ENCODE data around the gene CPSF2.
A peak's percentile ranks its signal among the peaks of the same experiment; 100 is the strongest.

CPSF2 gene

GRCh38 chr14:92106143-92106926 lies 15.4 kb upstream of the CPSF2 start, which contains the start of gene ATXN3:
Gene ATXN3, minus strand, starts transcription at chr14:92106582. Its CDS starts 30 bp downstream, at chr14:92106552.
- Histone ChIP-seq H3K27ac (ENCODE audit: low read length) (peak within 1 kb of the TSS; percentile 54), H3K9me3 (ENCODE audit: insufficient read depth, low read length) (no peaks in the 10 kb centered on the region), H3K4me3 (ENCODE audit: low read length) (peak within 1 kb of the TSS; percentile 91), H3K9ac (ENCODE audit: low read length) (peak within 1 kb of the TSS; percentile 80), H3K4me1 (ENCODE audit: low read length) (peaks cover 23% of the 10 kb centered on the region), H3K36me3 (replicated peaks; ENCODE audit: low read depth, low read length) (no peaks in the 10 kb centered on the region), H3K79me2 (ENCODE audit: low read length) (peaks cover 37% of the 10 kb centered on the region), H4K20me1 (ENCODE audit: insufficient read depth, low read length) (no peaks in the 10 kb centered on the region; the same call in 1 of the 2 replicates), H2AFZ (ENCODE audit: low read depth, low read length) (peak within 1 kb of the TSS; percentile 99), H3K27me3 (ENCODE audit: low read depth, low read length) (no peaks in the 10 kb centered on the region), H3K4me2 (ENCODE audit: low read length) (peak within 1 kb of the TSS; percentile 87)
- TF ChIP-seq EZH2phosphoT487 (IDR thresholded peaks at IDR 0.05; ENCODE audit: low read depth) (no peak), CTCF (IDR thresholded peaks at IDR 0.05; ENCODE audit: low read depth, low read length) (peak; percentile 67)

DNA sequence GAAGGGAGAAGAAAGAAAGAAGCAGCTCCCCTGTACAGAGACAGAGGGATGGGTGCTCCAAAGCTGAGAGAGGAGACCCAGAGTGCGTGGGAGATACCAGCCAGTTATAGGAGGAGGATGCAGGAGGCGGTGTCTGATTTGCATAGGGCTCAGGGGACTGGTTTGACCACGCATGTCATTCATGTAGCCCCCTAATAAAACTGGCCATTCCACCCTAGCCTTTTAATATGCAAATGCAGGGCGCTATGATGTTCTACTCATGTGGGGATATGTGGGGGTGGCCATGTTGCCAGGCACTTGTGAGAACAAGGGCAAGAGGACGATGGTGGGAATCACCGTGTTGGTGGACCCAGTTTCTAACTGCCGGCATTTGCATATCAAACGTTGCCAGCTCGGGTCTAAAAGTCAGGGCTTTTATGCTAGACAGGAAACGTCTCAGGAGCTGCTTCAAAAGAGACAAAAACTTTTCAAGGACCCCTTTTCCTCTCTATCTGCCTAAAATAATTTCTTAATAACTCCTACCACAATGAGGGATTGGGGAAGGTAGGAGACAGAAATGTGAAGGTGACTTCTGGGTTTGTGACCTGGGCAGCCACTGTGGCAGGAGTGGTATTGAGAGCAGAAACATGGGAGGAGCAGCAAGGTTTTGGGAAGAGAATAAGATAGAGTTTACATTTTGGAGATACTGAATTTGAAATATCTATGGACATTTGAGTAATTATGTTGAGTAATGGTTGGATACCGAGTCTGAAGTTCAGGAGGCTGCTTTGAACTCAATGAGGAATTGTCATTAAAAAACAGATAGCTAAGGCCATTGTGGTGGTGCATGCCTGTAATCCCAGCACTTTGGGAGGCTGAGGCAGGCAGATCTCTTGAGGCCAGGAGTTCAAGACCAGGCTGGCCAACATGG lies 13.2 kb upstream of the CPSF2 start:
- H3K27ac ChIP-seq (ENCODE audit: low read length): no peak overlapping the region
- peak overlapping the region; percentile 99 for H2AFZ ChIP-seq (ENCODE audit: low read depth, low read length)
- peak overlapping the region; percentile 85 for H3K4me2 ChIP-seq (ENCODE audit: low read length)
- H3K27me3 ChIP-seq (ENCODE audit: low read depth, low read length): no peaks in the 10 kb centered on the region
- H3K4me3 ChIP-seq (ENCODE audit: low read length): peak overlapping the region; percentile 51
- no peaks in the 10 kb centered on the region; the same call in 1 of the 2 replicates for H4K20me1 ChIP-seq (ENCODE audit: insufficient read depth, low read length)
- H3K9ac ChIP-seq (ENCODE audit: low read length): peak overlapping the region; percentile 19; the same call in 1 of the 2 replicates
- no peaks in the 10 kb centered on the region for H3K36me3 ChIP-seq (replicated peaks; ENCODE audit: low read depth, low read length)
- H3K4me1 ChIP-seq (ENCODE audit: low read length): peaks cover 23% of the 10 kb centered on the region
- no peaks in the 10 kb centered on the region for H3K9me3 ChIP-seq (ENCODE audit: insufficient read depth, low read length)
- TF ChIP-seq EZH2phosphoT487 (IDR thresholded peaks at IDR 0.05; ENCODE audit: low read depth) (no peak), CTCF (IDR thresholded peaks at IDR 0.05; ENCODE audit: low read depth, low read length) (no peak)
- H3K79me2 ChIP-seq (ENCODE audit: low read length): peaks cover 25% of the 10 kb centered on the region

GRCh38 chr14:92109490-92109889 lies 12.3 kb upstream of the CPSF2 start:
- no peak overlapping the region for H3K4me2 ChIP-seq (ENCODE audit: low read length)
- TF ChIP-seq EZH2phosphoT487 (IDR thresholded peaks at IDR 0.05; ENCODE audit: low read depth) (no peak), CTCF (IDR thresholded peaks at IDR 0.05; ENCODE audit: low read depth, low read length) (no peak)
- no peaks in the 10 kb centered on the region for H3K36me3 ChIP-seq (replicated peaks; ENCODE audit: low read depth, low read length)

More at GRCh38 chr14:92109490-92109889, 12.3 kb upstream of the CPSF2 start:
- H3K4me1 ChIP-seq (ENCODE audit: low read length): peaks cover 23% of the 10 kb centered on the region
- no peak overlapping the region for H3K9ac ChIP-seq (ENCODE audit: low read length)
- no peak overlapping the region for H3K4me3 ChIP-seq (ENCODE audit: low read length)
- no peaks in the 10 kb centered on the region for H3K9me3 ChIP-seq (ENCODE audit: insufficient read depth, low read length)
- H4K20me1 ChIP-seq (ENCODE audit: insufficient read depth, low read length): no peaks in the 10 kb centered on the region
- no peaks in the 10 kb centered on the region for H3K27me3 ChIP-seq (ENCODE audit: low read depth, low read length)
- H2AFZ ChIP-seq (ENCODE audit: low read depth, low read length): no peak overlapping the region
- H3K79me2 ChIP-seq (ENCODE audit: low read length): peaks cover 17% of the 10 kb centered on the region
- H3K27ac ChIP-seq (ENCODE audit: low read length): no peak overlapping the region
